K562 (cell line): Measurements from ENCODE around the gene SPATA21. TPM values are rescaled to one million over a fixed set of nuclear protein-coding genes. Genes with fewer than 3 reads are reported as not detected.
A peak's percentile ranks its signal among the peaks of the same experiment; 100 is the strongest.

Experiments
- ATAC-seq: fragments of 200-7000 bp; cut with Tn5 transposase; 3 replicates; pipeline ENCODE4 v1.9.1; 2020; ENCODE audit warnings: moderate library complexity
- BruUV-seq: library from RNA; stranded (reverse); fragments of 400-500 nt; replicated peaks from 2 replicates; lab custom pipeline; 2021; lab: Mats Ljungman, UMichigan
- CTCF ChIA-PET: fragments of 300-600 bp; formaldehyde crosslinking; extraction: SDS; loops from one replicate; lab custom pipeline; 2021; ENCODE audit warnings: low intra/inter-chr PET ratio; lab: Yijun Ruan, JAX
- POLR2A ChIA-PET: fragments of 300-600, 350-650 bp; sonication (Branson Sonifier 250); formaldehyde crosslinking; extraction: SDS; loops from one replicate; lab custom pipeline; 2021; ENCODE audit warnings: antibody characterized with exemption, inconsistent platforms; lab: Yijun Ruan, JAX
- DNase-seq, 4 experiments: peaks; one replicate each; pipeline versions ENCODE4 v3.0.0 to v3.0.0-alpha.2; 2011 to 2018; ENCODE audit warnings: low spot score in 3 of 4, mixed read lengths in 3 of 4; ENCODE audit errors: extremely low read depth in 1 of 4
- FAIRE-seq: peaks from 2 replicates; lab custom pipeline; 2011; peaks lifted over from hg19 to GRCh38; lab: Jason Lieb, UNC
- H2AFZ ChIP-seq: 2 replicates; pipeline ENCODE4 v1.6.0; 2011; ENCODE audit warnings: low read depth, low read length, control low read depth, inconsistent platforms
- H3K27ac ChIP-seq: fragments of 200-600 bp; 3 replicates; pipeline ENCODE4 v1.8.0; 2011; ENCODE audit warnings: low read depth, mild to moderate bottlenecking, control low read depth, inconsistent platforms, low read length, moderate library complexity, mixed read lengths; ENCODE audit errors: extremely low read depth
- H3K27me3 ChIP-seq, 2 experiments: fragments of 300-600 bp in 1 of 2; 2 replicates in 1 of 2; 3 replicates in 1 of 2; pipeline versions ENCODE4 v1.6.0 to v1.8.0; 2011; ENCODE audit warnings: inconsistent platforms in 2 of 2, low read length in 2 of 2, mild to moderate bottlenecking in 1 of 2, mixed read lengths in 1 of 2, moderate library complexity in 1 of 2; ENCODE audit not compliant: control insufficient read depth in 2 of 2, insufficient read depth in 2 of 2
- H3K36me3 ChIP-seq: fragments of 300-600 bp; 3 replicates; pipeline ENCODE4 v1.8.0; 2011; ENCODE audit warnings: mild to moderate bottlenecking, low read length, inconsistent platforms; ENCODE audit not compliant: control insufficient read depth, insufficient read depth
- H3K4me1 ChIP-seq, 2 experiments: fragments of 200-600 bp in 1 of 2; replicated peaks in 1 of 2; 2 replicates in 1 of 2; 3 replicates in 1 of 2; pipeline versions ENCODE4 v1.5.1 to v1.8.0; 2011; ENCODE audit warnings: inconsistent platforms in 2 of 2, low read length in 2 of 2, mild to moderate bottlenecking in 1 of 2, mixed read lengths in 1 of 2, moderate library complexity in 1 of 2; ENCODE audit not compliant: control insufficient read depth in 2 of 2, insufficient read depth in 2 of 2
- H3K4me2 ChIP-seq: 2 replicates; pipeline ENCODE4 v1.6.1; 2011; ENCODE audit warnings: low read length, control low read depth, inconsistent platforms, mixed read lengths; ENCODE audit not compliant: insufficient read depth
- H3K4me3 ChIP-seq: fragments of 200-600 bp; sonication (generic), shearing (Covaris generic); 2 replicates; pipeline ENCODE4 v1.5.1; 2016; ENCODE audit warnings: control low read depth, inconsistent platforms
- H3K79me2 ChIP-seq: fragments of 200-600 bp; 3 replicates; pipeline ENCODE4 v1.8.0; 2011; ENCODE audit warnings: low read length, inconsistent platforms; ENCODE audit not compliant: control insufficient read depth, insufficient read depth
- H3K9ac ChIP-seq, 2 experiments: 2 replicates each; pipeline versions ENCODE4 v1.6.0 to v1.6.1; 2011; ENCODE audit warnings: low read depth in 2 of 2, low read length in 2 of 2, control low read depth in 1 of 2, inconsistent platforms in 1 of 2, mild to moderate bottlenecking in 1 of 2, mixed read lengths in 1 of 2; ENCODE audit not compliant: insufficient read depth in 1 of 2
- H3K9me1 ChIP-seq: one replicate; pipeline ENCODE4 v1.6.0; 2011; ENCODE audit warnings: inconsistent platforms, mild to moderate bottlenecking, low read length, moderate library complexity; ENCODE audit not compliant: control insufficient read depth, insufficient read depth
- H3K9me3 ChIP-seq: replicated peaks from 2 replicates; pipeline ENCODE4 v1.5.1; 2011; ENCODE audit warnings: low read depth, low read length, inconsistent platforms; ENCODE audit not compliant: control insufficient read depth, insufficient read depth
- H4K20me1 ChIP-seq: replicated peaks from 2 replicates; pipeline ENCODE4 v1.6.1; 2011; ENCODE audit warnings: low read length, inconsistent platforms, mixed read lengths; ENCODE audit not compliant: control insufficient read depth, insufficient read depth
- CEBPB ChIP-seq: fragments of 450-650 bp; IDR thresholded peaks from 2 replicates; pipeline ENCODE4 v1.6.1; 2016; ENCODE audit warnings: missing genetic modification characterization, missing compliant biosample characterization
- CTBP1 ChIP-seq: fragments of 450-650 bp; IDR thresholded peaks from 2 replicates; pipeline ENCODE4 v1.6.1; 2016; ENCODE audit warnings: borderline replicate concordance
- NFATC3 ChIP-seq: fragments of 450-650 bp; IDR thresholded peaks from 2 replicates; pipeline ENCODE4 v1.6.1; 2017; ENCODE audit warnings: mild to moderate bottlenecking
- PHTF2 ChIP-seq: fragments of 250-450 bp; sonication (Bioruptor Pico); IDR thresholded peaks from 2 replicates; pipeline ENCODE4 v1.5.0; 2021; ENCODE audit warnings: mild to moderate bottlenecking
- TRIM24 ChIP-seq, 2 experiments: fragments of 450-650 bp; IDR thresholded peaks; 2 replicates each; pipeline ENCODE4 v1.6.1; 2016
- ZNF146 ChIP-seq: IDR thresholded peaks from one replicate; pipeline ENCODE4 v1.6.1; 2018; ENCODE audit warnings: missing compliant biosample characterization; ENCODE audit not compliant: unreplicated experiment
- ZNF24 ChIP-seq: fragments of 450-650 bp; IDR thresholded peaks from 2 replicates; pipeline ENCODE4 v1.6.1; 2016
- ZNF766 ChIP-seq: fragments of 200-800 bp; sonication (Bioruptor generic); conservative IDR thresholded peaks from 2 replicates; pipeline ENCODE4 v1.6.1; 2016; ENCODE audit warnings: missing genetic modification characterization, missing compliant biosample characterization
- whole genome bisulfite sequencing: fragments of 100-300 bp; shearing (Covaris generic); methylation state at CpG from one replicate; pipeline ENCODE4 v1.1.6; 2016; ENCODE audit warnings: low coverage, mixed read lengths; ENCODE audit not compliant: insufficient coverage; ENCODE audit errors: missing lambda C conversion rate; 5-methylcytosine and 5-hydroxymethylcytosine counted together
- in situ Hi-C: fragments of 300-500 bp; cut with MboI; formaldehyde crosslinking; loops from 4 replicates; pipeline ENCODE4 v1.15.0; 2018; ENCODE audit warnings: inconsistent platforms, mixed read lengths
- intact Hi-C: fragments of 100-400 bp; cut with micrococcal nuclease; formaldehyde crosslinking; loops from 2 replicates; pipeline ENCODE4 v1.14.2; 2022
- polyA plus RNA-seq, 8 experiments: library from polyadenylated mRNA; depleted of rRNA in 4 of 8; stranded (reverse) in 5 of 8; unstranded in 3 of 8; fragments of >200 nt; fragmentation: Nextera tagmentation in 2 of 8; fragmentation: Illumina TruSeq in 1 of 8; extraction: Ambion mirVana in 2 of 8; extraction: Trizol in 1 of 8; gene quantifications; 2 replicates each; pipeline versions ENCODE4 v1.2.1 to v1.2.3, GENCODE V29; 2011 to 2014; ENCODE audit warnings: inconsistent platforms in 1 of 8, missing spikeins in 1 of 8
- total RNA-seq, 7 experiments: library from RNA; depleted of rRNA in 6 of 7; stranded (reverse); fragments of >200 nt in 6 of 7; fragmentation: Illumina TruSeq in 2 of 7; extraction: Trizol in 2 of 7; gene quantifications; 2 replicates each; pipeline versions ENCODE4 v1.2.1 to v1.2.3, GENCODE V29; 2011 to 2021; ENCODE audit warnings: low replicate concordance in 1 of 7
- TF ChIP-seq, protein P1 (sequence below), 2 experiments: fragments of 200-800 bp in 1 of 2; sonication (Bioruptor generic) in 1 of 2; sonication (generic) in 1 of 2; formaldehyde crosslinking in 1 of 2; IDR thresholded peaks in 1 of 2; conservative IDR thresholded peaks in 1 of 2; 2 replicates each; pipeline versions ENCODE4 v1.5.0 to v1.6.1; 2016 to 2020; ENCODE audit warnings: missing compliant biosample characterization in 1 of 2, missing genetic modification characterization in 1 of 2, missing genetic modification reagents in 1 of 2

SPATA21 gene
- total and polyA plus RNA-seq, 9 of the 15 experiments (the other 6 are each of a cell fraction or from before 2014, with no cell fraction given) = 0.10 to 0.36 (median 0.13) TPM; not detected in 3

DNA sequence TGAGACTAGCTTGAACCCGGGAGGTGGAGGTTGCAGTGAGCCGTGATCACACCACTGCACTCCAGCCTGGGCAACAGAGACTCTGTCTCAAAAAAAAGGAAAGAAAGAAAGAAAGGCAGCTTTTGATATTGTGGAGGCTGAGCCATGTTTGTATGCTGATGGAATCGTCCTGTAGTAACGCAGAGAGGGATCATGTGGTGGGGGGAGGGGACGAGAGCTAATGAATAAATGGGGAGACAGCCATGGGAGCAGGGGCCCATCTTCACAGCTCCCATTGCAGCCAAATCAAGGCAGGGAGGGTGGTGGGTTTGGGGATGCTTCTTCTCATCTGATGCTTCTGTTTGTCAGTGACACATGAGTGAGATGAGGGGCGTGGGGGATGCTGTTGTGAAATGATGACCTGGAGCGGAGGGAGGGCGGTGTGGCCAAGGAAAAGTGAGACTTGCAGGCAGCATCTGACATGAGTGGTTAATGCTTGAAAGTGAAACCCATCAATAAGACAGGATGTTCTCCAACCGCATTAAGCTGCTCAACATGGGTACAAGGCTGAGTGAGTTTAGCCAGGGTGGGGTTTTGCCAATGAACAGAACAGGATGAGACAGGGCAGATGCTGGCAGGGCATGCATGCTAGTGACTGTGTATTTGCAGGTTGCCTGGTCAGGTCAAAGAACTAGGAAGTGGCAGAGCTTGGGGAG lies 16.7 kb downstream of the SPATA21 start:
- H3K9me1 ChIP-seq = no peaks in the 10 kb centered on the region
- ChIA-PET POLR2A (interaction anchor here (0.6 to 1.6 kb wide), 5 partner anchors 13 to 374 kb away, joined by 3 to 4 read pairs (median 3); no protein-coding TSS in a partner anchor), CTCF (no interaction called here)
- no peaks in the 10 kb centered on the region for H3K36me3 ChIP-seq
- H3K4me3 ChIP-seq = no peak overlapping the region
- no peaks in the 10 kb centered on the region for H4K20me1 ChIP-seq
- FAIRE-seq = no peak
- in situ Hi-C loops (no loop called here), intact Hi-C loops (no loop called here)
- H3K4me1 ChIP-seq = peaks cover 0 to 20% of the 10 kb centered on the region in 2 experiments; a peak in 3 of 5 replicates
- peaks cover 8 to 22% of the 10 kb centered on the region in 2 experiments; a peak in 4 of 5 replicates for H3K27me3 ChIP-seq
- no peaks in the 10 kb centered on the region for H3K9me3 ChIP-seq
- no peak for TF ChIP-seq NFATC3
- TF ChIP-seq CTBP1 = peak; percentile 22; the same call in 1 of the 2 replicates
- peak; percentile 47; the same call in 1 of the 2 replicates for TF ChIP-seq CEBPB (tag)
- H3K79me2 ChIP-seq = no peaks in the 10 kb centered on the region
- no peak for DNase-seq
- WGBS = 15% methylated on average over 9 of the region's 9 CpGs
- H3K4me2 ChIP-seq = peak overlapping the region; percentile 39; the same call in 1 of the 2 replicates
- H3K27ac ChIP-seq = no peak overlapping the region
- H3K9ac ChIP-seq = peak overlapping the region in 1 of 2 experiments; percentile 65; a peak in 1 of 4 replicates
- peak overlapping the region; percentile 29; the same call in 1 of the 2 replicates for H2AFZ ChIP-seq
- no peak for ATAC-seq
- BruUV-seq = no TSS peak

DNA sequence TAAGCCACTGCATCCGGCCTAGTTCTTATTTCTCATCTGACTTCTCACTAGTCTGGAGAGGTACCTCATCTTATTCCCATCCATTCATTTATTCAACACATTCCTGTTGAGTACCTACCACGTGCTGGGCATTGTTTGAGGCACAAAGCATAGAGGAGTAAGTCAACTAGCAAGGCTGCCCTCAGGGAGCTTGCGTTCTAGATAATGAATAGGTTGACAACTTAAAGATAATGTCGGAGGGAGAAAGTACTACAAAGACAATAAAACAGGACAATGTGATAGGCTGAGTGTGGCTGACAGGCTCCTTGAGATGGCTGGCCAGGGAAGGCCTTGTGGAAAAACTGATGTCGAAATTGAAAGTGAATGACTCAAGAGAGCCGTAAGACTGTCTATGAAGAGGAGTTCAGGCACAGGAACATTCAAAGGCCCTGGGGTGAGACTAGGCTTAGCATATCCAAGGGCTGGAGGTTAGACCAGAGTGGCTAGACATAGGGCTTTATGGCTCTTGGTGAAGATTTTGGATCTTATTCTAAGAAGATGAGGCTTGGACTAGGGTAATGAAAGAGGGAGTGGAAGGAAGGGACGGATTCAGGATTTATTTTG lies 18.3 kb downstream of the SPATA21 start:
- ATAC-seq (no peak), FAIRE-seq (peak; percentile 49), DNase-seq (no peak)
- H3K27me3 ChIP-seq = peaks cover 8 to 22% of the 10 kb centered on the region in 2 experiments; a peak in 4 of 5 replicates
- in situ Hi-C loops (no loop called here), intact Hi-C loops (no loop called here)
- peaks cover 0 to 16% of the 10 kb centered on the region in 2 experiments; a peak in 3 of 5 replicates for H3K4me1 ChIP-seq
- ChIA-PET CTCF (no interaction called here), POLR2A (interaction anchor here (1.6 kb wide), 1 partner anchor 12 kb away, joined by 4 read pairs; no protein-coding TSS in a partner anchor)
- H3K4me2 ChIP-seq = no peak overlapping the region
- no peaks in the 10 kb centered on the region for H3K9me1 ChIP-seq
- no TSS peak for BruUV-seq
- no peak overlapping the region for H2AFZ ChIP-seq
- H3K36me3 ChIP-seq = no peaks in the 10 kb centered on the region
- H4K20me1 ChIP-seq = no peaks in the 10 kb centered on the region
- no peak overlapping the region for H3K9ac ChIP-seq
- H3K4me3 ChIP-seq = no peak overlapping the region
- no peaks in the 10 kb centered on the region for H3K79me2 ChIP-seq
- 38% methylated on average over 7 of the region's 7 CpGs for WGBS
- no peak overlapping the region for H3K27ac ChIP-seq
- no peaks in the 10 kb centered on the region for H3K9me3 ChIP-seq
- TF ChIP-seq, protein P1, sequence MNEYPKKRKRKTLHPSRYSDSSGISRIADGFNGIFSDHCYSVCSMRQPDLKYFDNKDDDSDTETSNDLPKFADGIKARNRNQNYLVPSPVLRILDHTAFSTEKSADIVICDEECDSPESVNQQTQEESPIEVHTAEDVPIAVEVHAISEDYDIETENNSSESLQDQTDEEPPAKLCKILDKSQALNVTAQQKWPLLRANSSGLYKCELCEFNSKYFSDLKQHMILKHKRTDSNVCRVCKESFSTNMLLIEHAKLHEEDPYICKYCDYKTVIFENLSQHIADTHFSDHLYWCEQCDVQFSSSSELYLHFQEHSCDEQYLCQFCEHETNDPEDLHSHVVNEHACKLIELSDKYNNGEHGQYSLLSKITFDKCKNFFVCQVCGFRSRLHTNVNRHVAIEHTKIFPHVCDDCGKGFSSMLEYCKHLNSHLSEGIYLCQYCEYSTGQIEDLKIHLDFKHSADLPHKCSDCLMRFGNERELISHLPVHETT (CRISPR knock-in tag; conservative IDR thresholded peaks at IDR 0.05 in 1 of 2, IDR thresholded peaks at IDR 0.05 in 1 of 2) = no peak
- TF ChIP-seq PHTF2 (CRISPR knock-in tag) = no peak
- TF ChIP-seq ZNF766 (CRISPR knock-in tag) = no peak
- 0 out of 2 replicates have a peak, but pooled peaks have one; percentile 41 for TF ChIP-seq ZNF24
- no peak for TF ChIP-seq ZNF146 (CRISPR knock-in tag)
- peak; percentile 62 to 83 for TF ChIP-seq TRIM24 (IDR thresholded peaks at IDR 0.05)
